Measurements from ENCODE around the gene GSTA2. TPM values are rescaled to one million over a fixed set of nuclear protein-coding genes. Genes with fewer than 3 reads are reported as not detected.
"Not testable (repeated sequence)": the region's sequence is repeated elsewhere in the genome, so short reads cannot be mapped to it uniquely, and the experiment has no call there.

The GSTA2 gene
- total RNA-seq, 1 experiment from 2014 or later: 0.32 TPM

DNA sequence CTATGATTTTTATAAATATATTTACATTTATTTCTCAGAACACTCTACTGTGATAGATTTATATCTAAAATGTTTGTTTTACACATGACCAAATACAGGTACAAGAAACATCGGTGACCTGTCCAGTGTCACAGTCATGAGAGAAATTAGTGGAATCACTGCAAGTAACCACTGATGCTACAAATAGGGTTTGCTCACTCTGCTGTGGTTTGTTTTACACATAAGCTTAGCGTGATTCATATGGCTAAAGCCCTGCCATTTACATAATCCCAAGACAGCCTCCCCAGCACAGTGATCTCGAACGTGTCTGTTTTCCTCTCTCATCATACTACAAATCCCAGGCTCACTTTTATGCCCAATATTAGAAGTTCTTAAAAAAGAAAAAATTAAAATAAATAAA is 6.1 kb upstream of the GSTA2 start:
- in situ Hi-C loops (cut with HindIII; ENCODE audit: low pct_unique_long_range_greater_than_20kb, low sequenced_read_pairs): not testable (repeated sequence)

DNA sequence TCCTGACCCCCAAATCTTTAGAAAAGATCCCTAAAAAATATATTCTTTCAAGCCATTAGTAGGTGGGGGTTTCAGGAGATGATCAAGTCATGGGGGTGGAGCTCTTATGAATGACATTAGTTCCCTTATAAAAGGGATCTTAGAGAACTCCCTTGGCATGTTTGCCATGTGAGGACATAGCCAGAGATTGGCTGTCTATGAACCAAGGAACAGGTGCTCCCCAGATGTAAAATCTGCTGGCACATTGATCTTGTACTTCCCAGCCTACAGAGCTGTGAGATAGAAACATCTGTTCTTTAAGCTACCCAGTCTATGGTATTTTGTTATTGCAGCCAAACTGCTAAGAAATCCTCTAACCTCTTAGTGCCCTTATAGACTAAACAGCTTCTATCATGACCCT is 4.4 kb upstream of the GSTA2 start:
- DNase-seq (ENCODE audit: low read depth, low spot score); in situ Hi-C loops (cut with HindIII; ENCODE audit: low pct_unique_long_range_greater_than_20kb, low sequenced_read_pairs): not testable (repeated sequence)

More for the DNA sequence above, 6.1 kb upstream of the GSTA2 start:
- not testable (repeated sequence) for DNase-seq (ENCODE audit: low read depth, low spot score)

DNA sequence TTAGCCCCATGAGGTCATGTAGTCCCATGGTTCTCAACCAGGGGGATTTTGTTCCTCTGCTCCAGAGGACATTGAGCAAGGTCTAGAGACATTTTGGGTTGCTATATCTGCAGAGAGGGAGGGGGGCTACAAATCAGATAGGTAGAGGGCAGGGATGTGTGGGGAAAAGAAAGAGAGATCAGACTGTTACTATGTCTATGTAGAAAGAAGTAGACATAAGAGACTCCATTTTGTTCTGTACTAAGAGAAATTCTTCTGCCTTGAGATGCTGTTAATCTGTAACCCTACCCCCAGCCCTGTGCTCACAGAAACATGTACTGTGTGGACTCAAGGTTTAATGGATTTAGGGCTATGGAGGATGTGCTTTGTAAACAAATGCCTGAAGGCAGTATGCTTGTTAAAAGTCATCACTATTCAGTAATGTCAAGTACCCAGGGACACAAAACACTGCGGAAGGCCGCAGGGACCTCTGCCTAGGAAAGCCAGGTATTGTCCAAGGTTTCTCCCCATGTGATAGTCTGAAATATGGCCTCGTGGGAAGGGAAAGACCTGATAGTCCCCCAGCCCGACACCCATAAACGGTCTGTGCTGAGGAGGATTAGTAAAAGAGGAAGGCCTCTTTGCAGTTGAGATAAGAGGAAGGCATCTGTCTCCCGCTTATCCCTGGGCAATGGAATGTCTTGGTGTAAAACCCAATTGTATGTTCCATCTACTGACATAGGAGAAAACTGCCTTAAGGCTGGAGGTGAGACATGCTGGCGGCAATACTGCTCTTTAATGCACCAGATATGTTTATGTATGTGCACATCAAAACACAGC is 1.4 kb downstream of the GSTA2 start:
- DNase-seq (ENCODE audit: low read depth, low spot score): not testable (repeated sequence)

DNA sequence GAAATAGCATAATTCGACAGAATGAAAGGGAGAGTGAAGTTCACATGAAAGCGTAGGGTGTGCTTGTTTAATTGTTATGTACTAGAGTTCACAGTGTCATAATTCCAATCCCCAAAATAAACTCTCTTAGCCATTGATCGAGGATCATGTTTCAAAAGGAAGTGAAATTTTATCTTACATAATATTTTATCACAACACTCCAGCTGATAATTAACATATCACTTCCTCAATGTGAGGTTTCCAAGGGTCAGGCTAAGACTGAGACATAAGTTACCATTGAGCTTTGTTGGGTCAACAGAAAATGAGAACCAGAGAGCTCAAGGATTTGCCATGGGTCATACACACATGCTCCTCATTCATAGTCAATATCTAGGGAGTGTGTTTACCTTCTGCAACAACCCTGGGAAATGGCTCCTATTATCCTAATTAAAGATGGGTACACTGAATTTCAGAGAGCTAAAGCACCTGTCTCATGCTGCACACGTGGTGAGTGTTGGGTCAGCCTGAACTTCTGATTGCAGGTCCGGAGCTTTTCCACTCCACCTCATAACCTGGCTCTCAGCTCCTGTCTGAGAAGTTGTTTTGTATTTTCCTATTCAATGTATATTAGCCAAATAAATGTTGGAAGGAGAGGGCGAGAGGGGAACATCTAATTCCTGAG is 3.0 kb downstream of the GSTA2 start:
- no peak for DNase-seq (ENCODE audit: low read depth, low spot score)
- in situ Hi-C loops (cut with HindIII; ENCODE audit: low pct_unique_long_range_greater_than_20kb, low sequenced_read_pairs): no loop called here

More for the DNA sequence above, 1.4 kb downstream of the GSTA2 start:
- in situ Hi-C loops (cut with HindIII; ENCODE audit: low pct_unique_long_range_greater_than_20kb, low sequenced_read_pairs): not testable (repeated sequence)

DNA sequence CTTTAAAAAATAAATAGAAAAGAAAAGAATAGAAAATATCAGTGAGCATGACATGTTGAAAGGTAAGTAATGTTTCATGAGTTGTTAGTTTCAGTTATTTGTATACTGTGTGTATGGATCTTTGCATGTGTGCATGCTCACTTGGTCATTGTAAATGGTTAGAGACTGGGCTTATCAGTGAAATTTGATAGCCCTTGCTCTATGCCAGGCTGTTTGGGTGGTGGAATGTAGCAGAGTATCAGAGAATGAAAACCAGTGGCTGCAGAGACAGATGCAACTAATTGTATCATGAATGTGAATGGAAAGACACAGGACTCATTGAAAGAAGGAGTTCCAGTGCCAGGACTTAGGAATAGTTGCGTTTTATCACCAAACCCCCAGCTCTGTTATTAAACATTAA is 4.2 kb downstream of the GSTA2 start:
- no peak for DNase-seq (ENCODE audit: low read depth, low spot score)
- in situ Hi-C loops (cut with HindIII; ENCODE audit: low pct_unique_long_range_greater_than_20kb, low sequenced_read_pairs): no loop called here

DNA sequence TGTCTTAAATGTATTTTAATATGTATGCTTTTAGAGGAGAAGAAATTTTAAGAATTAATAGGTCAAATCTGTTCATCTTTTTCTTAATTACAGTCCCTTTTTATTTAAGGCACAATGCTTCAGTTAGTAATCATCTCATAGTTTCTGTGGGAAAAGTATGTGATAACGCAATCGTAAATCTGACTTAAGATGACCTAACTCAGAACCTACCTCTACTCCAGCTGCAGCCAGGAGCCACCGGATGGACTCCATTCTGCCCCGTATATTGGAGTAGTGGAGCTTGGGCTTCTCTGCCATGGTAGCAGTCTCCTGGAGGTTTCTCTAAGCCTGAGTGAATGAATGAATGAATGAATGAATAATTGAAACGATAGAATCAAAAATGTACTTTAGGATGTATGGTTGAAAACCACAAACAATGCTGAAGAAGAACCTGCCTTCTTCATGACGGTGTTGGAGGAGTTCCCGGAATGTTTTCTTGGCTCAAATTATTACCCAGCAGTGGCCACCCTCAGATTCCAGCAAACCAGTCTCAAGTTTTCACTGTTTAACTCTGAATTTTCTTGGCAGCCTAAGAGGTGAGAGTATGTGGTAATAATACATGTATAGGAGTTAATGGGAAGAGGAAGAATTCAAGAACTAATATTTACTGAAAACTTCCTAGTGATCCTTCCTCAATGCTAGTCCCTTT is 5.5 kb downstream of the GSTA2 start:
- in situ Hi-C loops (cut with HindIII; ENCODE audit: low pct_unique_long_range_greater_than_20kb, low sequenced_read_pairs): not testable (repeated sequence)

DNA sequence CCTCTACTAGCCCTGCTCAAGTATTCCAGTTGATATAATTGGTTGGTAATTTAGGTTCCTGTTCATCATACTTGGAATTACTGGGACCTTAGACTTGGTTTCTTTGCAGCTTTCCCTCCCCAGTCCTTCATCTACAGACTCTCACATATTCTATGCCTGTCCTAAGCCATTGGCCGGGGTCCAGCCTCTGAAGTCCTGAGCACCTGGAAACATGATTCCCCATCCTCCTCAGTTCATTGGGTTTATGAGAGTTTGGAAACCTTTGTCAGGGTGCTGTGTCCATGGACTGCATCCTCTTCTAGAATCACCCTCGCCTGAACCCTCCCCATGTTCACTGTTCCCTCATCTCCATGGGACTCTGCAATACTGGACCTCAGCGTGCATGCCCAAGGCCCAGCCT is 8.8 kb downstream of the GSTA2 start:
- no peak for DNase-seq (ENCODE audit: low read depth, low spot score)
- in situ Hi-C loops (cut with HindIII; ENCODE audit: low pct_unique_long_range_greater_than_20kb, low sequenced_read_pairs): no loop called here

More for the DNA sequence above, 5.5 kb downstream of the GSTA2 start:
- not testable (repeated sequence) for DNase-seq (ENCODE audit: low read depth, low spot score)

DNA sequence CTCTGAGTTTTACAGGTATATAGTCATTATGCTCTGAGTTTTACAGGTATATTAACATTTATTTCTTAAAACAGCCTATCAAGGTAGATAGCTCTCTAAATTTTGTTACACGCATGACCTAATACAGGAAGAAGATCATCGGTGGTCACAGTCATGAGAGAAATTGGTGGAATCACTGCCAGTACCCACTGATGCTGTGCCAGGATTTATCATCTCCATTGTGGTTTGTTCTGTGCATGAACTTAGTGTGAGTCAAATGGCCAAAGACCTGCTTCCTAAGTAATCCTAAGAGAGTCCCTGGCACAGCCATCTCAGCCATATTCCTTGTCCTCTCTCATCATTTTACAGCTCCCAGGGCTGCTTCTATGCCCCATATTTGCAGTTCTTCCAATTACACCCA is 10.1 kb downstream of the GSTA2 start:
- in situ Hi-C loops (cut with HindIII; ENCODE audit: low pct_unique_long_range_greater_than_20kb, low sequenced_read_pairs); DNase-seq (ENCODE audit: low read depth, low spot score): not testable (repeated sequence)

DNA sequence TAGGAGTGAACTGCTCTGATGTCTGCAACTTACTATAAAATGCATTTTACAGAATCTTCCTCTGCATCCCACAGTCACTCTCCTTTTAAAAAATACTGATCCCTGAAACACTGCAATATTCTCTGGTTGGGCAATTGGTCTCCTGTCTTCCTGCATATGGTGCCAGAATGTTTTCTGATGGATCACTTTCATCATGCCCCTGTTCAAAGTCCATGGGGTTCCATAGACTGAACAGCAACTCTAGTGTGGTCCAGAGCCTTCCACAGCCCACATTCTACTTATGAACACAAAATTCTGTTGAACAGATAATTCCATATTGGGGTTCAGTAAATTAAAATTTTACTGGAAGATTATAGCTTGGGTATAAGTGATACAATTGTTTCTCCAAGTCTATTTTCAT is 11.0 kb downstream of the GSTA2 start:
- no peak for DNase-seq (ENCODE audit: low read depth, low spot score)
- in situ Hi-C loops (cut with HindIII; ENCODE audit: low pct_unique_long_range_greater_than_20kb, low sequenced_read_pairs): no loop called here

DNA sequence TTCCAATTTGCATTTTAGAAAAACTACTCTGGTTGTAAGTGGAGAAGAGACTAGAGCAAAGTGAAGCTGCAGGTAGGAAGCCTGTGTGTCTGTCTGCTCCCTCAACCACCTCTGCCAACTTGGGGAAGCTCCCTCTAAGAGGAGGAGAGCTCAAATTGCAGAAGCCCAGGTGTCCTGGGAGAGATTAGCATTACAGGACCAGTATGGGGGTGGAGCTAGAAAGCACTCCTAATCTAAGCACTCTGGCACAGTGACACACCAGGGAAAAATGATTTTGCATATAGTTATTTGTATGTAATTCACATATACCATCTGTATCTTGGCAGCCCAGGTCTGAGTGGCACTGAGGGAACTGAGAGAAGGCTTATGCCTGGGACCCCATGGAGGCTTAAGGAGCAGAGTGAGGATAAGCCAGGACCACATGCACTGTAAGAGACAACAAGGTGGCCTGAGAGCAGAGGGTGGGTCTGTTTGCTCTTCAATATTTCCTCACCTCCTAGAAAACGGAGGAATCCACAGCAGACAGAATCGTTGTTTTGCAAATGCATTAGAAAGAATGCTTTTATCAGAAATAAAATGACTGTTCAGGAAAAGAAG is 13.6 kb downstream of the GSTA2 start:
- in situ Hi-C loops (cut with HindIII; ENCODE audit: low pct_unique_long_range_greater_than_20kb, low sequenced_read_pairs): no loop called here
- DNase-seq (ENCODE audit: low read depth, low spot score): no peak

DNA sequence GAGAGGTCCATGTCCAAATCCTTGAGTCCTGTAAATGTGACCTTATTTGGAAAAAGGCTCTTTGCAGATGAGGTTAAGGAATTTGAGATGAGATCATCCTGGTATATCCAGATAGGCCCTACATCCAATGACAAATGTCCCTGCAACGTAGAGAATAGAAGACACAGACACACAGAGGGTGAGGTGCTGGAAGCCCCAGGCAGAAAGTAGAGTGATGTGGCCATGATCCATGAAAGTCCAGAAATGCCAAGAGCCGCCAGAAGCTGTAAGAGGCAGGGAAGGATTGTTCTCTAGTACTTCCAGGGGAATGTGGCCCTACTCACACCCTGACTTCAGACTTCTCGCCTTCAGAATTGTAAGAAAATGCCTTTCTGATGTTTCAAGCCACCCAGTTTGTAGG is 16.0 kb downstream of the GSTA2 start:
- DNase-seq (ENCODE audit: low read depth, low spot score); in situ Hi-C loops (cut with HindIII; ENCODE audit: low pct_unique_long_range_greater_than_20kb, low sequenced_read_pairs): not testable (repeated sequence)

DNA sequence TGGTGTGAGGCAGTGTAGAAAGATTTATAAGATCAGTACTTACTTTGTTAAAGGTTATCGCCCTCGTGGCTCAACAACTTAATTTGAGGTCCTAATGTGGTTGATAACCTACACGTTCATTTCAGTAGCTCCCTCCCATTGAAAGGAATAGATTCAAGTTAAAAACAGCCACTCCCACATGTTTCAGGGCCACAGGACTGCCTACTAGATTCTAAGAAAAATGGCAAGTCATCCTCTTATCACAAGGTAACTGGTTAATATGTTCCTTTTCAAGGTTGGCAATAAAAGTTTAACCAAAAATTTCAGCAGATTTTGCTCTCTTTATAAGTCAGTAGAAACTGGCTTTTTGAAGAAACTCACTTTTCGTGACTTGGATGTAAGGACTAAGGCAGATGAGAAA is 17.1 kb downstream of the GSTA2 start:
- in situ Hi-C loops (cut with HindIII; ENCODE audit: low pct_unique_long_range_greater_than_20kb, low sequenced_read_pairs): no loop called here
- DNase-seq (ENCODE audit: low read depth, low spot score): no peak

DNA sequence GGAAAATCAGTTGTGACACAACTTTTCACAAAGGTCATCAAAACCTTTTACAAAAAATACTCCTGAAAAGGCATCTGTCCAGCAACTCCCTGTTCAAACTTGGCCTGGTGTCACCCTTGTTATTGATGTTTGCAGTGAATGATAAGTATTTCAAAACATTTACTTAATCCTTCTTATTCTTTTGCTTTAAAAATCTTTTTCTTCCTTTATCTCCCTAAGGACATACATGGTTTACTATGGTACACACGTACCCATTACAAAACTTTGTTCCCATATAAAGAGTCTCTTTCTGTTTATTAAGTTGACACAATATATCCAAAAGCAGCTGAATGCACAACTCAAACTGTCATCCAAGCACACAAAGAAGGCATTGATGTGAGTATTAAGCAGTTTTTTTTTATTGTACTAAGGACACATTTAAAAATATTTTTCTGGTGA is 17.5 kb downstream of the GSTA2 start:
- in situ Hi-C loops (cut with HindIII; ENCODE audit: low pct_unique_long_range_greater_than_20kb, low sequenced_read_pairs): no loop called here
- DNase-seq (ENCODE audit: low read depth, low spot score): peak; percentile 82

DNA sequence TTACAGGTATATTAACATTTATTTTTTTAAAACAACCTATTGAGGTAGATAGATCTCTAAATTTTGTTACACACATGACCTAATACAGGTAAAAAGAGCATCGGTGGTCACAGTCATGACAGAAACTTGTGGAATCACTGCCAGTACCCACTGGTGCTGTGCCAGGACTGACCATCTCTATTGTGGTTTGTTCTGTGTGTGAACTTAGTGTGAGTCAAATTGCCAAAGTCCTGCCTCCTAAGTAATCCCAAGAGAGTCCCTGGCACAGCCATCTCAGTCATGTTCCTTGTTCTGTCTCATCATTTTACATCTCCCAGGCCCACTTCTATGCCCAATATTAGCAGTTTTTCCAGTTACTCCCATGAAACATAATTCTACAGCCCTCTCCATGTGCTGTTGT is 21.4 kb downstream of the GSTA2 start:
- no peak for DNase-seq (ENCODE audit: low read depth, low spot score)
- in situ Hi-C loops (cut with HindIII; ENCODE audit: low pct_unique_long_range_greater_than_20kb, low sequenced_read_pairs): no loop called here

DNA sequence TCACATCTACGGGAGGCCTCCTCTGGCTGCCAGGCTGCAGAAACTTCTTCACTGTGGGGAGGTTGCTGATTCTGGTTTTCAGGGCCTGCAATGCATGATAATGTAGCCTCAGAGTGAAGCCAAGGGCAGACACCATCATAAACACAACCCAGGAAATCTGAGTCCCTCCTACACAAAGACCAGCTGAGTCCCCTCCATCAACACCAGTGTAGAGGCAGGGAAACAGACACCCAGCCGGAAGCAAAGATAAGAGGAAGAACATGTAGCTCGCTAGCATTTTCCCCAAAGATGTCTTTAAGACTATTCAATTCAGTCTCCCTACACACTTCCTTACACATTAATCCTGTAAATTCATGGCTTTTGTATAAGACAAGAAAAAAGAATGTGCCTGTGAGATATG is 23.6 kb downstream of the GSTA2 start:
- in situ Hi-C loops (cut with HindIII; ENCODE audit: low pct_unique_long_range_greater_than_20kb, low sequenced_read_pairs): no loop called here
- no peak for DNase-seq (ENCODE audit: low read depth, low spot score)

DNA sequence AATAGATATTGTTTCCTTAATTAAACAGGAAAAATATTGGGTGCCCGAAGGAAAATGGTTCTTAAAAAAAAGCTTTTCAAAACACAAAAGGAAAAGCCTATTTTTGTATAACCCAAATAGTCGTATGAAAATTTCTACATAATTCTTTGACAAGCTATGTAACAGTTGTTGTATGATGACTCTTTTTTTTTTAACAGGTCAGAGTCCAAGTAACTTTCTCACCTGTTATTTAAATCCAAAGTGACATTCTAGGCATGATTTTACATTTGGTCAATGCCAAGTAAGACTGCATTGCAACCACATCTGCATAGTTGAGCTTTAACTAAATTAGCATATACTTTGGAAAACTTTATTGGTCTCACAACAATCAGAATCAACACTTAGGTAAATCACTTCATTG is 24.1 kb downstream of the GSTA2 start:
- in situ Hi-C loops (cut with HindIII; ENCODE audit: low pct_unique_long_range_greater_than_20kb, low sequenced_read_pairs): no loop called here
- DNase-seq (ENCODE audit: low read depth, low spot score): no peak

DNA sequence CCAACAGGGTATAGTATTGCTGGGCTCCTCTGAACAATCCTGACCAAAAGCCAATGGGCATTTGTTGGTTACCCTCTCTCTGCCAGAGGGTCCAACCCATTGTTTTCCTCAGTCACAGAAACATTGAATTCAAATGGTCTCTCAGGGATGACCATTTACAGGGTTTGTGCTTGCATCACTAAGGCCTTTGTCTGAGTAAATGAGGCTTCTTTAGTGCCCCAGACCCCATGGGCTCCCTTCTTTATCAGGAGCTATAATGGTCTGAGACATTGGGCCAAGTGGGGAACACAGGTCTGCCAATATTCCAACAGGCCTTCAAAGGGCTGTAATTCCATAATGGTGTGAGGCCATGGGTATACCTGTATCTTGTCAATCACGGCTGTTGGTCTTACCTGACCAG is 27.1 kb downstream of the GSTA2 start:
- no peak for DNase-seq (ENCODE audit: low read depth, low spot score)
- in situ Hi-C loops (cut with HindIII; ENCODE audit: low pct_unique_long_range_greater_than_20kb, low sequenced_read_pairs): no loop called here

DNA sequence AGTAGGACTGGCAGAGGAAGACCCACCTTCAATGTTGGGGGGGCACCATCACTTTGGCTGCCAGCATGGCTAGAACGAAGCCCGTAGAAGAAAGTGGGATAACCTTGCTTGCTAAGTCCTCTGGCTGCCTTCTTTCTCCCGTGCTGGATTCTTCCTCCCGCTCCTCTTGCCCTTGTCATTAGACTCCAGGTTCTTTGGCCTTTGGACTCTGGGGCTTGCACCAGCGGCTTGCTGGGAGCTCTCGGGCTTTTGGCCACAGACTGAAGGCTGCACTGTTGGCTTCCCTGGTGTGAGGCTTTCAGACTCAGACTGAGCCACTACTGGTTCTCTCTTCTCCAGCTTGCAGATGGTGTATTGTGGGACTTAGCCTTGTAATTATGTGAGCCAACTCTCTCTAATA is 28.2 kb downstream of the GSTA2 start:
- in situ Hi-C loops (cut with HindIII; ENCODE audit: low pct_unique_long_range_greater_than_20kb, low sequenced_read_pairs): no loop called here
- no peak for DNase-seq (ENCODE audit: low read depth, low spot score)

All from SK-MEL-5 (cell line).